Psoas muscle (tissue), 8 donors: ENCODE measurements around the gene TGM2. TPM values are rescaled to one million over a fixed set of nuclear protein-coding genes. Genes with fewer than 3 reads are reported as not detected.
A peak's percentile ranks its signal among the peaks of the same experiment; 100 is the strongest.

ENCODE experiments used
- ATAC-seq, 4 donors: fragments of 200-7000 bp; cut with Tn5 transposase; one replicate each; pipeline ENCODE4 v1.9.1; 2020; ENCODE audit warnings: moderate library complexity in 3 of 4, mild to moderate bottlenecking in 2 of 4
- DNase-seq, 2 donors: peaks; one replicate each; pipeline ENCODE4 v3.0.0-alpha.2; 2020
- H3K27ac ChIP-seq: fragments of 200-600 bp; one replicate; pipeline ENCODE4 v1.8.0; 2022
- H3K27me3 ChIP-seq, 3 donors: fragments of 200-600 bp in 1 of 3; one replicate each; pipeline versions ENCODE4 v1.6.1 to v1.8.0; 2013 to 2022; ENCODE audit warnings: low read length in 2 of 3, mild to moderate bottlenecking in 2 of 3, moderate library complexity in 1 of 3; ENCODE audit not compliant: insufficient read depth in 3 of 3
- H3K36me3 ChIP-seq, 2 donors: fragments of 200-600 bp in 1 of 2; one replicate each; pipeline versions ENCODE4 v1.6.1 to v1.8.0; 2013 to 2022; ENCODE audit warnings: low read depth in 1 of 2, mild to moderate bottlenecking in 1 of 2, moderate library complexity in 1 of 2; ENCODE audit not compliant: insufficient read depth in 1 of 2
- H3K4me1 ChIP-seq: fragments of 200-600 bp; one replicate; pipeline ENCODE4 v1.8.0; 2022
- H3K4me3 ChIP-seq: fragments of 200-600 bp; one replicate; pipeline ENCODE4 v1.8.0; 2022; ENCODE audit warnings: mild to moderate bottlenecking
- H3K9me3 ChIP-seq: fragments of 200-600 bp; one replicate; pipeline ENCODE4 v1.8.0; 2022
- CTCF ChIP-seq: fragments of 200-600 bp; IDR thresholded peaks from one replicate; pipeline ENCODE4 v1.8.0; 2022; ENCODE audit warnings: antibody characterized with exemption
- WGBS, 3 donors: extraction: QIAGEN DNeasy Blood & Tissue Kit; methylation state at CpG; one replicate each; pipeline versions ENCODE4 v1.1.6 to v1.1.7; 2013; 5-methylcytosine and 5-hydroxymethylcytosine counted together
- intact Hi-C, 2 donors: fragments of 100-400 bp; cut with DNase I; formaldehyde crosslinking; loops; one replicate each; pipeline versions ENCODE4 v1.11.0 to v1.14.2; 2022
- polyA plus RNA-seq, 3 donors: library from polyadenylated mRNA; stranded (reverse); fragments of 200-250 nt; gene quantifications; one replicate each; pipeline ENCODE4 v1.2.3, GENCODE V29; 2013
- total RNA-seq, 4 donors: library from RNA; stranded (reverse); fragmentation: NEBNext Ultra II Directional in 2 of 4; extraction: Animal tissue kit (Norgen Biotek cat#: 25700) in 2 of 4; gene quantifications; one replicate each; pipeline versions ENCODE4 v1.2.1 to v1.2.4, GENCODE V29; 2021 to 2023
- donor health status: healthy with polysubstance abuse.
- donor health status: DM: no; HTN: no; CAD: no; lungs with moderate emphysema.
- donor health status: Bipolar disorder and iron deficiency.
- donor health status: healthy.
- donor health status: DM: yes; HTN: yes; CAD: no.
- donor health status: DM: no; HTN: no; CAD: no.
- donor health status: DM: no; HTN: no; CAD: no.
- donor health status: DM: yes; HTN: yes; CAD: no.

The TGM2 gene
- total and polyA plus RNA-seq, 7 donors, result 23.6 to 235 (median 117) TPM

- intact Hi-C loops, result no loop called here
- TF ChIP-seq CTCF, result no peak
- no peaks in the 10 kb centered on the region for H3K27me3 ChIP-seq
- peak overlapping the region; percentile 58 for H3K27ac ChIP-seq
- no peak for DNase-seq
- no peak overlapping the region for H3K4me3 ChIP-seq
- no peak for ATAC-seq
- peaks cover 18% of the 10 kb centered on the region for H3K4me1 ChIP-seq
- WGBS, 3 donors, result 89 to 92% (median 90%) methylated on average over 5 of the region's 5 CpGs
- H3K9me3 ChIP-seq, result no peaks in the 10 kb centered on the region
- peaks cover 0 to 52% of the 10 kb centered on the region in 2 donors for H3K36me3 ChIP-seq
Measured at GRCh38 chr20:38159566-38159956, 5.5 kb downstream of the TGM2 start.

- DNase-seq, result no peak
- ATAC-seq, result no peak
- no peak for TF ChIP-seq CTCF
- Histone ChIP-seq H3K9me3 (no peaks in the 10 kb centered on the region), H3K27ac (peak overlapping the region; percentile 63), H3K4me3 (no peak overlapping the region), H3K36me3 (peaks cover 0 to 58% of the 10 kb centered on the region in 2 donors), H3K27me3 (no peaks in the 10 kb centered on the region), H3K4me1 (peaks cover 15% of the 10 kb centered on the region)
- WGBS, 3 donors, result 70 to 73% (median 72%) methylated on average over 14 of the region's 14 CpGs
- intact Hi-C loops, result no loop called here
Measured at GRCh38 chr20:38158701-38159351, 6.2 kb downstream of the TGM2 start.

- no peak for DNase-seq
- Histone ChIP-seq H3K27ac (peak overlapping the region; percentile 63), H3K36me3 (peaks cover 0 to 68% of the 10 kb centered on the region in 2 donors)
Measured at GRCh38 chr20:38157635-38158495, 7.2 kb downstream of the TGM2 start.

GRCh38 chr20:38156888-38157634, 8.0 kb downstream of the TGM2 start:
- no peaks in the 10 kb centered on the region for H3K9me3 ChIP-seq
- peak; percentile 80 to 92 (median 85) for ATAC-seq
- 39 to 48% (median 40%) methylated on average over 11 of the region's 11 CpGs for WGBS, 3 donors
- no peaks in the 10 kb centered on the region for H3K27me3 ChIP-seq
- peaks cover 22% of the 10 kb centered on the region for H3K4me1 ChIP-seq
- no peak overlapping the region for H3K4me3 ChIP-seq
- peaks cover 0 to 70% of the 10 kb centered on the region in 2 donors for H3K36me3 ChIP-seq
- DNase-seq, result peak; percentile 55 to 84
- intact Hi-C loops, result no loop called here
- H3K27ac ChIP-seq, result peak overlapping the region; percentile 63
- TF ChIP-seq CTCF, result no peak

More at GRCh38 chr20:38157635-38158495, 7.2 kb downstream of the TGM2 start:
- ATAC-seq, result peak in 1 of 4 donors; percentile 24
- WGBS, 3 donors, result 63 to 77% (median 66%) methylated on average over 14 of the region's 14 CpGs
- intact Hi-C loops, result no loop called here
- Histone ChIP-seq H3K27me3 (no peaks in the 10 kb centered on the region), H3K4me1 (peaks cover 15% of the 10 kb centered on the region), H3K9me3 (no peaks in the 10 kb centered on the region), H3K4me3 (no peak overlapping the region)
- no peak for TF ChIP-seq CTCF
